ENCODE measurements around the gene TRPM5. TPM values are rescaled to one million over a fixed set of nuclear protein-coding genes. Genes with fewer than 3 reads are reported as not detected.

The TRPM5 gene
- total and polyA plus RNA-seq, 2 of the 8 experiments (the other 6 are each of a cell fraction or from before 2014, with no cell fraction given): 0.02 TPM; not detected in 1

DNA sequence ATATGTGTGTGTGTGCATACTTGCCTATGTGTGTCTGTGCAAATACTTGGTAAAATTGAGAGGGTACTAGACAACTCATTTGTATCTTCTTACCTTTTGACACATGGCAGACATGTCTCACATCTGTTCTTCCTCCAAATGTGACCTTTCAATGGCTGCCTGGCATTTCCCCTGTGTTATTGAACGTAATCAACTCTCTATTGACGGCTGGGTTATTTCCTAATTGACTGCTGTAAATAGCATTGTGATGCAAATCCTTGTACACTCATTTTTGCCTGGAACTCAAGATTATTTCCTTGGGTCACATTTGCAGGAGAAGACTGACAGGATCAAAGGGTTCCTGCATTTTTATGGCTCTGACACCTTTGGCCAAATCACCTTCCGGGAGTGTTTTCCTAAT is 37.9 kb upstream of the TRPM5 start:
- FAIRE-seq: no peak
- 89% methylated on average over 3 of the region's 3 CpGs; no CpG with 5 or more reads in 1 of the 2 experiments for WGBS, 2 experiments (ENCODE audit: extremely low coverage in 1 of 2, insufficient coverage in 1 of 2, insufficient read length in 1 of 2, insufficient replicate concordance in 2 of 2, low coverage in 1 of 2, low lambda C conversion rate in 2 of 2, missing lambda C conversion rate in 1 of 2)
- POLR2A ChIA-PET (ENCODE audit: partially characterized antibody): no interaction called here
- TF ChIP-seq JUND (IDR thresholded peaks at IDR 0.05; ENCODE audit: low read length): no peak
- no peak for TF ChIP-seq SIRT6 (IDR thresholded peaks at IDR 0.05; ENCODE audit: low read length)
- no peak for TF ChIP-seq TBP (IDR thresholded peaks at IDR 0.05; ENCODE audit: low read depth, low read length)
- TF ChIP-seq SIN3A (conservative IDR thresholded peaks at IDR 0.05 in 1 of 2, IDR thresholded peaks at IDR 0.05 in 1 of 2; ENCODE audit: low read depth in 1 of 2, low read length in 2 of 2): no peak
- TF ChIP-seq NANOG (IDR thresholded peaks at IDR 0.05; ENCODE audit: insufficient read depth, low read depth, low read length, poor library complexity, severe bottlenecking): no peak
- TF ChIP-seq TAF7 (optimal IDR thresholded peaks at IDR 0.05; ENCODE audit: borderline replicate concordance, low read depth, low read length): no peak
- TF ChIP-seq, protein P1, sequence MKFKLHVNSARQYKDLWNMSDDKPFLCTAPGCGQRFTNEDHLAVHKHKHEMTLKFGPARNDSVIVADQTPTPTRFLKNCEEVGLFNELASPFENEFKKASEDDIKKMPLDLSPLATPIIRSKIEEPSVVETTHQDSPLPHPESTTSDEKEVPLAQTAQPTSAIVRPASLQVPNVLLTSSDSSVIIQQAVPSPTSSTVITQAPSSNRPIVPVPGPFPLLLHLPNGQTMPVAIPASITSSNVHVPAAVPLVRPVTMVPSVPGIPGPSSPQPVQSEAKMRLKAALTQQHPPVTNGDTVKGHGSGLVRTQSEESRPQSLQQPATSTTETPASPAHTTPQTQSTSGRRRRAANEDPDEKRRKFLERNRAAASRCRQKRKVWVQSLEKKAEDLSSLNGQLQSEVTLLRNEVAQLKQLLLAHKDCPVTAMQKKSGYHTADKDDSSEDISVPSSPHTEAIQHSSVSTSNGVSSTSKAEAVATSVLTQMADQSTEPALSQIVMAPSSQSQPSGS (IDR thresholded peaks at IDR 0.05; ENCODE audit: low read length): no peak
- TF ChIP-seq CHD1 (IDR thresholded peaks at IDR 0.05; ENCODE audit: low read depth, low read length): no peak
- no peak for TF ChIP-seq YY1 (IDR thresholded peaks at IDR 0.05; ENCODE audit: low read depth, low read length)
- TF ChIP-seq RNF2 (IDR thresholded peaks at IDR 0.05; ENCODE audit: borderline replicate concordance, low read depth, low read length, missing control alignments, poor library complexity, severe bottlenecking): no peak
- no peak for TF ChIP-seq POU5F1 (IDR thresholded peaks at IDR 0.05; ENCODE audit: low read depth, low read length)
- TF ChIP-seq, protein P2, sequence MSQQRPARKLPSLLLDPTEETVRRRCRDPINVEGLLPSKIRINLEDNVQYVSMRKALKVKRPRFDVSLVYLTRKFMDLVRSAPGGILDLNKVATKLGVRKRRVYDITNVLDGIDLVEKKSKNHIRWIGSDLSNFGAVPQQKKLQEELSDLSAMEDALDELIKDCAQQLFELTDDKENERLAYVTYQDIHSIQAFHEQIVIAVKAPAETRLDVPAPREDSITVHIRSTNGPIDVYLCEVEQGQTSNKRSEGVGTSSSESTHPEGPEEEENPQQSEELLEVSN (IDR thresholded peaks at IDR 0.05): no peak

More for the DNA sequence above, 37.9 kb upstream of the TRPM5 start:
- Histone ChIP-seq H3K18ac (ENCODE audit: extremely low read depth, low read length) (no peak overlapping the region), H3K4me1 (replicated peaks in 1 of 4; ENCODE audit: control insufficient read depth in 3 of 4, insufficient read depth in 4 of 4, low read length in 3 of 4) (no peaks in the 10 kb centered on the region), H3K27me3 (replicated peaks in 1 of 4; ENCODE audit: control insufficient read depth in 3 of 4, extremely low read depth in 1 of 4, insufficient read depth in 3 of 4, low read length in 3 of 4) (peaks cover 4 to 29% (median 20%) of the 10 kb centered on the region in 4 experiments), H3K23ac (ENCODE audit: insufficient read length) (no peak overlapping the region), H3K14ac (ENCODE audit: insufficient read length) (no peak overlapping the region), H3K79me2 (ENCODE audit: control insufficient read depth in 1 of 2, insufficient read depth in 2 of 2, low read length in 2 of 2) (no peaks in the 10 kb centered on the region), H2BK120ac (replicated peaks; ENCODE audit: low read depth, low read length) (no peak overlapping the region), H3K79me1 (ENCODE audit: low read depth, low read length) (no peaks in the 10 kb centered on the region), H2BK12ac (ENCODE audit: low read depth, low read length) (no peak overlapping the region), H3K4me3 (ENCODE audit: extremely low read depth in 1 of 4, insufficient read depth in 2 of 4, low read depth in 3 of 4, low read length in 4 of 4) (no peak overlapping the region), H2BK20ac (ENCODE audit: low read length) (no peak overlapping the region), H2AFZ (ENCODE audit: low read length) (no peak overlapping the region), H2BK5ac (ENCODE audit: low read depth, low read length) (no peak overlapping the region), H3K4ac (replicated peaks; ENCODE audit: insufficient read length, low read depth, low read length) (no peak overlapping the region), H3K9ac (replicated peaks in 1 of 4; ENCODE audit: extremely low read depth in 1 of 4, low read depth in 3 of 4, low read length in 3 of 4) (no peak overlapping the region), H3K9me3 (ENCODE audit: insufficient read depth in 2 of 2, low read depth in 1 of 2, low read length in 1 of 2) (peaks cover 12 to 16% of the 10 kb centered on the region in 2 experiments), H2AK5ac (ENCODE audit: low read depth, low read length) (no peak overlapping the region), H3K56ac (replicated peaks; ENCODE audit: insufficient read length, low read depth, low read length) (no peak overlapping the region), H3K36me3 (ENCODE audit: control insufficient read depth in 2 of 4, insufficient read depth in 4 of 4, low read length in 3 of 4) (no peaks in the 10 kb centered on the region), H4K5ac (ENCODE audit: insufficient read length, low read depth, low read length) (no peak overlapping the region), H3K23me2 (ENCODE audit: low read depth, low read length) (no peaks in the 10 kb centered on the region), H3K4me2 (ENCODE audit: insufficient read depth in 1 of 2, low read depth in 2 of 2, low read length in 2 of 2) (no peak overlapping the region), H3K27ac (ENCODE audit: low read depth, low read length) (no peak overlapping the region), H4K8ac (ENCODE audit: extremely low read depth, insufficient read depth, low read length) (no peak overlapping the region), H4K91ac (replicated peaks; ENCODE audit: insufficient read length, low read length) (no peak overlapping the region), H2BK15ac (ENCODE audit: low read length) (no peak overlapping the region), H4K20me1 (replicated peaks in 1 of 2; ENCODE audit: control insufficient read depth in 1 of 2, insufficient read depth in 2 of 2, low read length in 2 of 2) (no peaks in the 10 kb centered on the region)
- CTCF ChIA-PET (ENCODE audit: partially characterized antibody): interaction anchor here (0.7 to 0.8 kb wide), 2 partner anchors 17 to 49 kb away, joined by 3 read pairs; no protein-coding TSS in a partner anchor
- DNase-seq (ENCODE audit: low read depth in 1 of 2, low spot score in 2 of 2): no peak

Measured in H1 (cell line).